GM19324 (cell line): ENCODE data around the gene C3orf38.
"Not testable (repeated sequence)": the region's sequence is repeated elsewhere in the genome, so short reads cannot be mapped to it uniquely, and the experiment has no call there.

Experiments used
- ATAC-seq: cut with Tn5 transposase; IDR thresholded peaks from one replicate; pipeline ENCODE4 v1.9.1; 2021; ENCODE audit warnings: mild to moderate bottlenecking, moderate library complexity; ENCODE audit not compliant: unreplicated experiment, low FRiP score

The C3orf38 gene

DNA sequence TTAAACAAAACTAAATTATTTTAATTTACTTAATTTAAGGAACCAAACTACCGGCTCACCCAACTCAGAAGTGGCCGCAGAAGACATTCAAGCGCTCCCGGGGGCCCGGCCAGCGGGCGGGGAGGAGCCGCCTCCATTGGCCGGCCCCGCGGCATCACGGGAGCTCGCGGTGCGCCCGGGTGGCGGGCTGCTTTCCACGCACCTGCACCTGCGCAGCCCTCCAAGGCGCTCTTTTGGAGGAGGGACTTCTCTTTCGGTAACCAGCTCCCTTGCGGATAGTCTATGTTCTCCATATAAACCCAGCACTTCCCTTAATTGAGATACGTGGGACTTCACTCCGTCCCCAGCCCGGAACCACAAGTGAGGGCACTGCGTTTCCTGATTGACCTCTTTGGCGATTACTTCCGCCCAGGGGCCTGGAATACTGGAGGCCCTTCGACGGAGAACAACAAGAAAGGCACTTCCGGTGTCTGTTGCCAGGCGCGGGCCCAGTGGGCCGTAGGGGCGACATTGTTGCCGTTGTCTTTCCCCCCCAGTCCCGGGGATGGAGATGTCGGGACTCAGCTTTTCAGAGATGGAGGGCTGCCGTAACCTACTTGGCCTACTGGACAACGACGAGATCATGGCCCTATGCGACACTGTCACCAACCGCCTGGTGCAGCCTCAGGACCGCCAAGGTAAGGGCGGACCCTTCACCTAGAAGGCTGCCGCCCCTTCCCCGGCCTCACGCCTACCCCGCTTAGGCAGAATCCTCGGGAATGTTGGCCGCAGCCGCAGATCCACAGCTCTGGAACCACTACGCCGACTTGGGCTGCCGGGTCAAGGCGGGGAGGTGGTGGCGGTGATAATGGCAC is at the start of gene C3orf38:
Gene C3orf38 (plus strand): TSS at position 451 of the 854 bp plus-strand sequence. CDS start 94 bp downstream, at position 545.
- peak; percentile 90 for ATAC-seq

DNA sequence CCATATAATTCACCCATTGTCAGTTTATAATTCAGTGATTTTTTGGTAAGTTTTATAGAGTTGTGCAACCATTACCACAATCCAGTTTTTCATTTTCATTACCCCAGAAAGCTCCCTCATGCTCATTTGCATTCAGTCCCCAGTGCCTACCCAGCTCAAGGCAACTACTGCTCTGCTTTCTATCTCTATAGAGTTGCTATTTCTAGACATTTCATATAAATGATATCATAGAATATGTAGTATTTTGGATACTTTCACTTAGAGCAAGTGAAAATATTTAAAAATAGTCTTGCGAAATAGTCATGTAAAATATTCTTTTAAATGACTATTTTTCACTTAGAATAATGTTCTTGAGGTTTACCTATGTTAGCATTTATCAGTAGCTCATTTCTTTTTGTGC is 48.6 kb upstream of the C3orf38 start:
- peak; percentile 89 for ATAC-seq

DNA sequence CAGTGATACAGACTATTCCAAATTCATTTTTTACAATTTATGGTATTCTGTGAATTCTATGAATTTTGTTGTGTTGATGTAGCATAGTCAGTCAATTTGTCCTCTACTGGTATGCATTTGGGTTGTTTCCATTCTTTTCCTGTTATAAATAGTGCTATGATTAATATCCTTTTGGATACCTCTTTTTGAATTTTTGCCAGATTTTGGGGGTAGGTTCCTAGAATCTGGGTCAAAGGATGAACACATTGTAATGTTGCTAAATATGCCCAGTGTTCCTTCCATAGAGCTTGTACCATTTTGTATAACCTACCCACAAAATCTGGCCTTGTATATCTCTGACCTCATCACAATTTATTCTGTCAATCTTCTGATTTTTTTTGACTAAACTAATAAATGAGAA is 44.4 kb upstream of the C3orf38 start:
- ATAC-seq: no peak

DNA sequence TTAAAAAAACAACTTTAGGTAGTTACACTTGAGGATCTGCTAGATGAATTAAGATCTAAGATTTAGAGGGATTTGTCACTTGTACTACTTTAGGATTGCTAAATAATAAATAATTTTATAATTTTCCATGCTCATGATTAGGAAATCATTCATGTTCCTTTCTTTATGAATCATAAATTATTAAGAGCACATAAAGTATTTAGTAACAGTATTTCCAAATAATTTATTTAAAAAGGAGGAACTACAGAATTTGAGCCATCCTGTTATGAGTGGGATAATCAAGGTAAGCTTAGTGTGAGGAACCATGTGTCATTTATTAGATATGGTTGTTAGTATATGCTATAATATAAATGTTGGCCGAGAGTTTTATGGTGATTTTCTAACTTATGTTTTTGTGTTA is 37.5 kb upstream of the C3orf38 start:
- ATAC-seq: no peak

DNA sequence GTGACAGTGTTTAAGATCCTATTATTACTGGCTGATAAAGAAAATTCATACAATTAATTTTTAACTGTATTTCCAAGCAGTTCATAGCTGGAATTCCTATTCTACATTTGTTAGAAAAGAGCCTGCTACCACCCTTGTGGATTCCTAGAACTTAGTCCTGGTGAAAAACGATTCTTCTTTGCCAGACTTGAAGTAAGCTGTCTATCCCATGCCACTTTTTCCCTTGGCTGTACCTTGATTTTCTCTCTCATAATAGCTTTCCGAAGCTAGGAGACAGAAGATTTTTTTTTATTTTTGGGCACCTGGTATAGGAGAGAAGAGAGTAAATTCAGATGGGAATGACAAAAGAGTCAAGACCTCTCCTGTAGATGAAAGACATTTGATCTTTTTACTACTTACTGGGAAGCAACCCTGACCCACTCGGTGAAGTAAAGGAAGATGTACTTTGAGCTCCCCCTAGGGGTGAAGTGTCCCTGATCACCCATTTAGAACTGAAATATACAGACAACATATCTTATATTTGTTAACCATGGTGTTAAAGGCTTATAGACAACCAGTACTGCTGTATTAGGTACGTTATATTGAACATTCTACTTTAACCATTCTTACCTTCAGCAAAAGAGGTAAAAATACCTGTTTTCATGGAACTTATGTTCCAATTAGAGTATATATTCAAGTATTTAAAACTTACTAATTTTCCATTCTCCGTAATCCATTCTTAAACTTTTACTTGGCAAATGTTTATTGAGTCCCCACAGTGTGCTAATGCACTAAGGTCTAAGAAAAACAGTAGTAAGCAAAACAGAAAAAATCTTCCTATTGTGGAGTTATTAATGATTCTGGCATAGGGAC is 36.2 kb upstream of the C3orf38 start:
- ATAC-seq: peak; percentile 83

DNA sequence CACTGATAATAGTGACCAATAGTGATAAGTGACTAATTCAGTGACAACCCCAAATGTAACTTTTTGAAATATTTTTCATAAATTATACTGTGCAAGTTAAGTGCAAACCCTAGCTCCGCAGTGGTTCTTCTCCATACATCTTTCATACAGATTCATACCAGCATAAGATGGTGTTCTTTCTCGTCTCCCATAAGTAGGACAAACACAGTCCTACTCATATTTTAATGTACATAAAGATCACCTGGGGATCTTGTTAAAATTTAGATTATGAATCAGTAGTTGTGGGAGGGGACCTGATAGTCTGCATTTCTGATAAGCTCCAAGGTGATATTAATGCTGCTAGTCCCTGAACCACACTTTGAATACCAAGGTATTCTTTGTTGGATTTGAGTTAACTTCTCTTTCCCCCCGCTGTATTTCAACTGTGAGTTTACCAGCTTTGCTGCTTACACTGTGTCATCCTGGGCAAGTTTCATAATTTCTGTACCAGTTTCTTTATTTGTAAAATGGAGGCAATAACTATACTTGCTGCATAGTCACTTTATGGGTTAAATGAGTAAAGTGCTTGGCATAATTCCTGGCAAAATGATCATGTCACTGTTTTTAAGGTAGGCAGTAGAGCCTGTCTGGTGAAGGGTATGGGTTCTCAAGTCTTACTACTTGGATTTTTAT is 34.7 kb upstream of the C3orf38 start:
- ATAC-seq: no peak

DNA sequence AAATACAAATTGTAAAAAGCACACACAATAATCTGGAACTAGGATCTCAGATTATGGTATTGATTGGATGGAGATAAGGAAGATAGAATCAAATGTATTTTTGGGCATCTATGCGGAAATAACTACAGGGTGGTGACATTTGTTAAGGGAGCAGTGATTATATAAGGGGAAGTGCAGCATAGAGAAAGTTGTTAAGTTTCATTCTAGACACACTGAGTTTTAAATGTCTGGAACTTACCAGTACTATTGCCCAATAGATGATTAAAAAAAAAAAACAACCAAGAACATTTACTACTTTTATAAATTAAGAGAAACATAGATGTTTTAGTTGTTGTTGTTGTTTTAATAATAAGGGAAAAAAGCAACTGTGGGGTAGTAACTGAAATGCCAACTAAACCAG is 32.1 kb upstream of the C3orf38 start:
- ATAC-seq: no peak

DNA sequence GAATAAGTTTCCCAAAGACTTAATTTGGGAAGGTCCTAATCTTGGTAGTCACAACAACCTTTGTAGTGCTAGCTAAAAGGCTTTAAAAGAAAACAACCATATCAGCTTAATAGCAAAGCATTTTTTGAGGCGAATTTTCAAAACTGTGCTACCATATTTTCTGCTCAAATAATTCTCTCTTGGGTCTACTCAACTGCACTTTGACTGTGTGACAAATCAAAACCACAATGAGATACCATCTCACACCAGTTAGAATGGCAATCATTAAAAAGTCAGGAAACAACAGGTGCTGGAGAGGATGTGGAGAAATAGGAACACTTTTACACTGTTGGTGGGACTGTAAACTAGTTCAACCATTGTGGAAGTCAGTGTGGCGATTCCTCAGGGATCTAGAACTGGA is 31.2 kb upstream of the C3orf38 start:
- ATAC-seq: not testable (repeated sequence)

DNA sequence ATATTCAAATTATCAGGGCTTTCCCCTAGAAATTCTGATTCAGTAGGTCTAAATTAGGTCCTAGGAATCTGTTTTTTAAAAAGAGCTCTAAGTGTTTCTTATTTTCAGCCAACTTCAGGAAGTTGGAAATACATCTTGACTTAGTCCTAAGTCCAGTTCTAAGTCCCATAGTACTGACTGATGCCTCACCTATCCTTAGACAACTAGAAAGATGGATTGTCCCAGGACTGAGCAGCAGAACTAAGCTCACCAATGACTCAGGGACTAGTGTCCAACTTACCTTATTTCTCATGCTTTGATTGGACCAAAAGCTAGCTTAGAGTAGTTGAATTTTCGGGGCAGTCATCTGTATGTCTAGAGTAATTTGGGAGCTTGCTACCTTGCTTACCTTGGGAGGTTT is 26.2 kb upstream of the C3orf38 start:
- no peak for ATAC-seq

DNA sequence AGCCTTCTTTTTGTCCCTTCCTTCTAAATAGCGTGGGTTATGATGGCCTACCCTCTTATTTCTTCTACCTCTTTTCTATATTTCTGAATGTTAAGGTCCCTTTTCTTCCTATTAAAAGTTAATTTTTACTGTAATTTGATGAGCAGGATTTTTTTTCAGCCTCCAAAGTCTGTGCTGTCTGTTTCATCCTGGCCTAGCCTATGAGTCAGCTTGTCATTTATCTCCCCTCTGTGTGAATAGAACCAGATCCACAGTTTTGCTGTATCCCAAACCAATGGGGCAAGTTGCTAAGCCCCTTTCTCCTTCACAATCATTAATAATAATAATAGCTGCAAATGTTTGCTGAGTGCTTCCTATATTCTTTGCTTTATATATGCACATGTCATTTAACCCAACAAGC is 18.1 kb upstream of the C3orf38 start:
- ATAC-seq: no peak

DNA sequence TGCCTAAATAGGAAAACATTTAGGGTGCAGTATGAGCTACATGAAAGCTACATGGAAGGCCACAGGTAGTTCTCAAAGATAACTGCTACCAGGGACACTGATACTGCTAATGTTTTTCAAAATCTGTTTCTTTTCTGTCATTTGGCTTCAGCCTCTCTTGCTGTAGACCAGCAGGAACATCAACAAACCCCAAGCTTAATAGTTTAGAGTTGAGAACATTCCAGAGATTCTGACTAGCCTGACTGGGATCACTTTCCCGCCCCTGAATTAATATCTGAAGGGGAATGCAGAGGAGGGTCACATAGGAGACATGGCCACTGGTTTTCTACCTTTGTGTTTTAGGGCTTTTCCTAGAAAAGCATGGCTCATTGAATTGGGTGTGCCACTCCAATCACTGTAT is 16.9 kb upstream of the C3orf38 start:
- no peak for ATAC-seq

DNA sequence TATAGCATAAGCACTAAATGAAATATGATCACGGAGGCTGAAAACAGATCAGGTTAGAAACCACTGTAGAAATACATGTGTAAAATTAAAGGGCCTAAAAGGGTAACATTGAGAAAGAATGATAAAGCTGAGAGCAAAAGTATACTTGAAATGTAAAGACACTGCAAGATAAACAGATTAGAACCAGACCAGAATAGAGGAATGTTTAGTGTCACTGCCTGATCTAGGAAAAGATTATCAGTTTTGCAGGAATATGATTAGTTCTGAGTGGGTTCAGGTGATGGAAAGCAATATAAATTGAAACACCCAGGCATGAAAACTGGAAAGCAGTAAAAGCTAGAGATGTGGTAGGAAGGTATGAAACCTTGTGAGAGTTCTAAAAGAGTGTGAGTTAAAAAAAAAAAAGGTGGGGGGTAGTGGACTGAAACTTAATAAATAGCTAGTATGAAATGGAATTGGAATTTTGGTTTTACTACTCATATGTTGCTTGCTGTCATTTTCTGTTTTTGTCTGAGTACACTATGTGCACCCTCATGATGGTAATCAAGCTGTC is 16.0 kb upstream of the C3orf38 start:
- ATAC-seq: no peak

DNA sequence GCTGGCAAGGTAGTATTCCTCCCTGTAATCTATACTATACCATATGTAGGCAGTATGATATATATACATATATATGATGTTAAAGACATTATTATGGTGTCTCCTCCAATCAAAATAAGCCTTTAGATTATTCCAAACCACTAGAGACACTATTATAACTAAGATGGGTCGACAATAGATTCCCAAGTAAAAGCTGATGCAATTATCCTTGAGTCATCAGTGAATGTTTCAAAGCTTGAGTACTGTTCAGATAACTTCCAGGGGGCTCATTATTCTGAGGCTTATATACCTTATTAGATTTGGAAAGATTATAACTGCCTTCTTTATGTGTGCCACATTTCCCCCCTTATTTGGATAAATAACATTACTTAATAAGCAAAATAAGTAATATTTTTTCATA is 11.9 kb upstream of the C3orf38 start:
- ATAC-seq: no peak

DNA sequence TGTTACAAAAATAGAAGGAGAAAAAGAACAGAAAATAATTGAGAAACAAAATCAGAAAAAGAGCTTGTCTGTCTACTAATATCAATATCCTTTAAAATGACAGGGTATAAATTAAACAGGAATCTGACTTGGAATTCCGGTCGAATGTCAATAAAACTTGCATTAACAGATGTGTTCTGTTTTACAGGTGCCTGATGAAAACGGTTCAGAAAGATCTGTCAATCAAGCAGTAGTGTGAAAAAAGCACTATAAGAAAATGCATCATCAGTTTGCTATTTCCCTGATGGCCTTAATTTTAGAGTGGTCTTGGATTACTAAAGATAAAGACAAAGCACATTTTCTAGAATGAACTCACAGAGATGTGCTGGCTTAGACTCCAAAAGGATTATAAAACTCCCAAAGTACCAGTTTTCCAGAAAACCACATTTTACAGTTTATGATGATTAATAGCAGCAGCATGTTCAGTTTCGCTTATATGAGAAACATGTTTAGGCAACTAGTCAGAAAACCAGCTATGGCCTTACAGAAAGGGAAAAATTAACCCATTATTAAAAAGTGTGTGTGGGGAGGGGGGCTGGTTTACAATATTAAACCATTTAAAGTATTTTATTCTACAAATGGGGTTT is 8.2 kb upstream of the C3orf38 start:
- ATAC-seq: no peak

DNA sequence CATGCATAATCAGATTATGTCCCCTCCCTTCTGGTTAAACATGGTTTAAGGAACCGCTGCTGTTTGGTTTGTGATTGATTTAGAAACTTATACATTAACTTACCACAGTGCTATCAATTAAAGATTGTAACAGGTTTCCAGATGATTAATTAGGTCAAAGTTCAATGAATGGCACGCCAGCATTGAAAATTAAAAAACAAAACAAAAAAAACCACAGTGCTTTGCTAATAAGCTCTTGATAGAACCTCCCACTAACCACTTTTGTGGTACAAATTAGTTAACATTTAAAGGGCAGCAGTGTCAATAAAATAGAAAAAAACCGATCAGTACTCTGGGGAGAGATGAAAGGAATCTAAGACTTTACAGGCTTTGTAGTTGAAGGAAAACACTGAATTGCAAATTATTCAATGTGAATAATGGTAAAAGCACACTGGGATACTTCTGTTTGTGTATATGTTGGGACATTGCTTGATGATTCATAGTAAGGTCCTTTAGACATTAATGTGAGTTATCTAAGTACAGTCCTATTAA is 7.6 kb upstream of the C3orf38 start:
- ATAC-seq: no peak

DNA sequence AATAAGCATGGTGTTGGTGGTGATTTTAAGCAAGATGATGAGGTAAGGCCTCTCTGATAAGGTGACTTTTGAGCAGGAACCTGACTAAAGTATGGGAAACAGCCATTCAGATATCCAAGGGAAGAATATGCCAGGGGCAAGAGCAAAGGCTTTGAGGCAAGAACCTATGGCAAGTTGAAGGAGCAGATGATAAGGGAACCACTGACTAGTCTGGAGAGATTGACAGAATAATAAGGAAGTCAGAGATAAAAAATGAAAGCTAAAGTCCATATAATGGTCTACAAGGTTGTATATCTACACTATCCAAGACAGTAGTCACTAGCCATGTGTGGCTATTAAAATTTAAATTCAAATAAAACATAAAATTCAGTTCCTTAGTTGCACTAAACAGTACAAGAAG is 2.5 kb upstream of the C3orf38 start:
- ATAC-seq: no peak

DNA sequence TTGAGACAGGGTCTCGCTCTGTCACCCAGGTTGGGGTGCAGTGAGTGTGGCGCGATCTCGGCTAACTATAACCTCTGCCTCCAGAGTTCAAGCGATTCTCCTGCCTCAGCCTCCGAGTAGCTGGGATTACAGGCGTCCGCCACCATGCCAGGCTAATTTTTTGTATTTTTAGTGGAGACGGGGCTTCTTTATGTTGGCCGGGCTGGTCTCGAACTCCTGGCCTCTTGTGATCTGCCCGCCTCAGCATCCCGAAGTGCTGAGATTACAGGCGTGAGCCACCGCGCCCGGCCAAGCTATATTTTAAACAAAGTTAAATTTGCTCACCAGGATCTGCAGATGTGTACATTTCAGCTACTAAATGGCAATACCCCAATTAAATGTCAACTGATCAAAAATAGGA is 1.1 kb upstream of the C3orf38 start:
- no peak for ATAC-seq

DNA sequence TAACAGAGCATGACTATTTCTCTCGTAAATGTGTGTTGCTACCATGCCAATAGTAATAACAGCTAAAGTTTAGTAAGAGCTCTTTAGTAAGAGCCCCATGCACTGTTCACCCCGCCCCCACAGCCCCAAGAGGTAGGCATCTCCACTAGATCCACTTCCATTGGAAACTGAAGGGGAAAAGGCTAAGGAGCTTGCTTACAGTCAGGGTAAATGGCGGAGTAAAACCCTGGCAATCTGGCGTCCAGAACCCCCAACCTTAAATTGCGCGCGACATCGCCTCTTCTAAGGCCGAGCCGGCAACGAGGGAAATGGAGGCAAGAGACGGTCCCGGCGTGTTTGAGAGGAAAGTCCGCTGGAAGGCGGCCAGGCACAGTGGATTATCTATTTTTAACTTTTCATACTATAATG is 654 bp upstream of the C3orf38 start:
- ATAC-seq: peak; percentile 6

DNA sequence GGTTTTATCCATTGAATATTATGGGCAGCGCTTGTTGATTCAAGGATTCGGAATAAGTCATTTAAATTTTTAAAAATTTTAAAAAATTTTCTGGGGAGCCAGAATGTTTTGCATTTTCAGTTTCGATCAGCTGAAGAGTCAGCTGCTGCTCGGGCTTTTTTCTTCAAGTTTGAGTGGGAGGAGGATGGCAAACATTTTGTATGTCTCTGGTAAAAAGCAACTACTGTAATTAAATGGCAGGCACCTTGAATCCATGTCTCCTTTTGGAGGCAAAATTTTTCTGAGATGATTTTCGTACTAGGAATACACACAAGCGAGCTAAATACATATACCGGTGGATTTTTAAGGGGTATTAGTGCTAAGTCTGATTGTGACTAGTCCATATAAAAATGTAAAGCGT is 612 bp downstream of the C3orf38 start:
- peak; percentile 24 for ATAC-seq

DNA sequence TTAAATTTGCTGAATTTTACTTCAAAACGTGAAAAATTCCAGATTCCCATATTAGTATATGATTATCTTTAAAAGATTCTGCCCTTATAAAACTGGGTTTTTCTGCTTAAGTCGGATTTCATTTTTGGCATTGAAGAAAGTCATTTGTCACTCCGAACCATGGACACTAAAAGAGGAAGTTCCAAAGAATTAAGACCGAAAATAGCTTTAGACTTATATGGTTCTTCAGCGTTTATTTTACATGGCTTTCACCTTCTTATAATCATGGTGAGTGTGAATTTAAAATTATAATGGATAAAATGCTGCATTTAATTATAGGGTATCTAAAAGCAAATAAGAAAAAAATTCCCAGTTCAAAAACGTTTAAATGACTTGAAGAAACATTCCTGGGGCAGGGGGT is 1.0 kb downstream of the C3orf38 start:
- ATAC-seq: no peak
